GM19023 (cell line): ENCODE data around the gene CDHR3.
A peak's percentile ranks its signal among the peaks of the same experiment; 100 is the strongest.

ENCODE experiments used
- ATAC-seq: cut with Tn5 transposase; IDR thresholded peaks from one replicate; pipeline ENCODE4 v1.9.1; 2021; ENCODE audit warnings: mild to moderate bottlenecking, moderate library complexity; ENCODE audit not compliant: unreplicated experiment

The CDHR3 gene

DNA sequence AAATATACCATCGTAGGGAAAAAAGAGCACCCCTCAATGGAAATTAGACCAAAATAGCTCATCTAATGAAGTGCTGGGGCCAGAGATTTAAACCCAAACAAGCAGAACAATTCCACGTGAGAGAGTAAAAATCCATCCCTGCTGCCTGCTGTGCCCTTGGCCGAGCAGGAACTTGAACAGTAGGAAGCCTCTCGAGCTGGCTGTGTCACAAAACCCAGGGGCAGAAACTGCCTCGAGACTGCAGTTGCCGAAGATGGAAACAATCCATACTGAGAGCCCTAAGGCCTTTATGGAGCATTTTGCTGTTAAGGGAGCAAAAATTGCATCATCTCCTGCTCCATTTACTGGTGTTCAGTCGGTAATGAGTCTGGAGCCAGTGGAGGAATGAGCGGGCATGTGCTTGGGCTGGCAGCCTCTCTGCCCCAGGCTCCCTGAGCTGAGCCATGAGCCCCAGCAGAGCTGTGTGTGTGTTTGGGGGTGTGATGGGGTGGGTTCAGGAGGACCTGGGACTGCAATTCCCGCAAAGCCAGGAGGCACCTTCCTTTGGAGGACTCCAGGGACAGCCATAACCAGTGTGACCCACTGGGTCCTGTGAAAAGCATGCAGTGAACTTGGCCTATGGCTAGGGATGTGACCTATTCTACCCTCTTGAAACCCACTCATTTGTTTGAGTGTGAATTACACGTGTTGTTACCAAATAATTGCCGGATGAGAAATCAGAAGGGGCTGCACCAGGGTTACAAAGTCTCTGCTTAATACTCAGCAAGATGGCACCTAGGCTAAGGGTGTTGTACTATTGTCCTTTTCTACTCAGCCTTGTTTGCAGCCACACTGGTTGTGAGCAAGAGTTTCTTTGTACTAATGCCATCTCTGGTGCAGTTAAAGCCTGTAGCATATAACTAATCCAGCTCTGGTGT is 58.3 kb downstream of the CDHR3 start:
- ATAC-seq, result no peak

DNA sequence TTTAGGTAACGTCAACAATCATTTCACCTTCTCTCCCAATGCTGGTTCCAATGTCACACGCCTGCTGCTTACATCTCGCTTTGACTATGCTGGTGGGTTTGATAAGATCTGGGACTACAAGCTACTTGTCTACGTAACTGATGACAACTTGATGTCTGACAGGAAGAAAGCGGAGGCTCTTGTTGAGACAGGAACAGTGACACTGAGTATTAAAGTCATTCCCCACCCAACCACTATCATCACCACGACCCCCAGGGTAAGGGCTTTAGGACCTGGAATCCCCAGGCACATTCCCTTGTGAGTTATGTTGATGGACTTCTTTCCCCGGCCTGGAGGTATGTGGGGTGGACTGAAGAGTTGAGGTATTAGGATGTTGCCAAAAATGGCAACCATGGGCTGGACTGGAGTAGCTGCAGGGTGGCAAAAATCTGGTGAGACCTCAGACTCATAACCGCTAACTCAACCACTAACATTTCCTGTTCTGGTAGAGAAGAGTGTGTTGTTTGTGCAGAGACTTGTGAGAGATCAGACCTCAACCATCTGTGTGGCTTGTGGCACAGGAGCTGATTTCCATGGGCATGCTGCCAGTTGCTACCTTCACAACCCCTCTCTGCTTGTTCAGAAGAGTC is 59.2 kb downstream of the CDHR3 start:
- ATAC-seq, result no peak

DNA sequence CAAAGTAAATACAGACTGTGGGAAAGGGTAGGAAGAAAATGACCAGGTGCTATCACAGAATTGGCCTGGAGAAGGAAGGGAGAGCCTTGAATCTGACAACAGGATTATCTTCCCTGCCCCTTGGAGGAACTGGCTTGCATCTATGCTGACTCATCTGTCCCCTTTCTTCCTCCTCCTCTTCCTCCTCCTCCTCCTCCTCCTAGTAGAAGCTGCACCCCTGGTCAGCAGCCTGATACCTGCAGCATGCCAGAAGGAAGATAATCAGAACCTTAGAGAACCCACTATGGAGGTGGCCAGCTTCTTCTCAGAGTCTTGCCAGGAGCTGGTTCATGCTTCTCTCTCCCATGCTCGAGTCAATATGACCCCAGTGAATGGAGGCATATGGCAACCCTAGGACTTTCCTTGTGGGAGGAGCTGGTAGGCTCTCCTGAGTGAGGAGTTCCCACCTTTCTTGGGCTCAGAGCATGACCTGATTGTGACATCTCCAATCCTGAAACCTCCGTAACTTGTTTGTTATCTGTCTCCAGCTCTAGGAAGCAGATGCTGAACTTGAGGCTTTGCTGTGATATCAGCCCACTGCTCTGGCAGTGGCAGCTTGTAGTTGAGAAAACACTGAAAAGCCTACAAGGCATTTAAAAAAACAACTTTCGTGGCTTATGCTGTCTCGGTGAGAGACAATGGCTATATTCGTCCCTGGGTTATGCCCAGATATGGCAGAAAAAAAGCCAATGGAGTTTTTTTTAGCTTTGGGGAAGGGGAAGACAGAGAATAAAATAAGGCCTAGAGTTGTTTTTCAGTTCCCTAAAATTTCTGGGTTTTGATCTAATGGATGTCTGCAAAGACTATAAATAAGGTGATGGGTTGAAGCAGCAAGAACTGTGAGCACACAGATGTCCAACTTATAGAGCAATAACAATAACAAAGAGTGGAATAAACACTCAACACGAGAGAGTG is 60.6 kb downstream of the CDHR3 start:
- no peak for ATAC-seq

DNA sequence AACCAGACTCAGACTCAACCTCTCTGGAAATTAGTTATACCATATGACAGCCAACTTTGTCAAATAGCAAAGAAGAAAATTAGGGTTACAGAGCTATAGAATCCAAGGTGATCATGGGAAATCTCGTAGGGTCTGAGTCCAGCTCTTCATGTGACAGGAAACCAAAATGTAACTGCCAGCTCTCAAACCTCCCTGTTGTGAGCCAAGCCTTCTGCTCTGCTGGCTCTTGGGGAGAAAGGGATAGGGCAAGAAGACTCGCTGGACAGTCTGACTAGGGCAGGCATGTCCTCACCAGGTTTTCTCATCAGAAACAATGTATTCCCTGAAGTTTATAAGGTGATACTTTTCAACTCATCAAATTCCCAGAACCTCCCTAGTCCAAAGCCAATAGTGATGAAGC is 63.0 kb downstream of the CDHR3 start:
- no peak for ATAC-seq

DNA sequence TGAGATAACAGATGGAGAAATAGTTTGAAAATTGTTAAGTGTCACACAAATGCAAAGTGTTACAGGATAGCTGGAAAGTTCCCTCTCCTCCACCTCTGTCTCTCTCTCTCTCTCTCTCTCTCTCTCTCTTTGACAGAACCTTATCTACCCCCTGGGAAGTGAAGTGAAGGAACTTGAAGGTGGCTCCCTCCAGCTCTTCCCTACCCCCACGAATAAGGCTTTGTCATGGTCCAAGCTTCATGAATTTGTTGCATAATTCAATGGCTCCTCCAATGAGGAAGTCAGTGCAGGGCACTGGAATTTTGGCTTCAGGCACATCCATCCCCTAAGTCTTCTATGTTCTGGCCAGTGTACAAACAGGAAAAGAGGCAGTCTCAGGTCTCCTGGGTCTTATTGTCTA is 66.4 kb downstream of the CDHR3 start:
- no peak for ATAC-seq

DNA sequence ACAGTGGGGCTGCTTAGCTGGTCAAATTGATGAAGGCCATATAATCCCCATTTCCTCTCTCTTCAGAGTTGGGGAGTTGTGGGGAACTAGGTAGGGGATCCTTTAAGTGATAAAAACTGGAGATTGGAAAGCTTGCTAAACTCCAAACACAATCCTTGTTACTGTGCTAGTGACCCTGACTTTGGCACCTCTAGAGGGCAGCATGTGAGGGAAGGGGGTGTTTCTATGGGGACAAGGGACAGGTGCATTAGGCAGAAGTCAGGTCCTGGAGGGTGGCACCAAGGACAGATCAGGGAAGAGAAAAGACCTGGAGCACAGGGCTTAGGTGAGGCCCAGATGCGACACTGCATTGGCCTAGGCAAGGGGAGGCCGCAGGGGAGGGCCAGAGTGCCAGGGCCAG is 66.9 kb downstream of the CDHR3 start:
- no peak for ATAC-seq

DNA sequence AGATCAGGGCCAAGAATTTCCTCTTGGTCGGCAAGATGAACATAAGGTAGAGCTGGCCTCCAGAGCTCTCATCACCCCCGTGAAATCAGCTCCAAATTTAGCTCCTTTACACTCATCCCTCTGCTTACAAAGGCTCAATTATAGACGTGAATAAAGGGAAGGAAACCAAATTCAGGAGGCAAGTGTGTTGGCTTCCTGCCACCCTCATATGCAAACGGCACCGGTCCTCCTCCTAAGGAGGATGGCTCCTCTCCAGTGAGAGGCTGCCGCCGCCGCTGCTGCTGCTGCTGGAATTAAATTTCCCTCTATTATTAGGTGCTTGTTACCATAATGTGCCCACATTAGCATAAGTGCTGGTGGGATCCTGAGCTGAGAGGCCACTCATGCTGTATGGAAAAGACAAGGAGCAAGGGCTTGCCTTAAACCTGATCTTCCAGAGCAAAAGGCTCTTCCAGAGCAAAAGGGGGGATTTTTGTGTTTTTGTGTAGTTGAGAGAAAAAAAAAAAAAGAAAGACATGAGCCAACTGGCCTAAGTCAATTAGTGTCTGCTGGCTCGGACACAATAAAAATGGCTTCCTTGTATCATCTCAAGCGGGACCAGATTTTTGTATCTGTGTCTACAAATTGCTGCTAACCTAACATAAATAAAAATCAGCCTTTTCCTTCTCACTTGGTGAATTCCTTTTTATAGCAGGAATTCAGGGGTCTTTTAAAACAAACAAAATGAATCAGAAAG is 68.4 kb downstream of the CDHR3 start:
- no peak for ATAC-seq

DNA sequence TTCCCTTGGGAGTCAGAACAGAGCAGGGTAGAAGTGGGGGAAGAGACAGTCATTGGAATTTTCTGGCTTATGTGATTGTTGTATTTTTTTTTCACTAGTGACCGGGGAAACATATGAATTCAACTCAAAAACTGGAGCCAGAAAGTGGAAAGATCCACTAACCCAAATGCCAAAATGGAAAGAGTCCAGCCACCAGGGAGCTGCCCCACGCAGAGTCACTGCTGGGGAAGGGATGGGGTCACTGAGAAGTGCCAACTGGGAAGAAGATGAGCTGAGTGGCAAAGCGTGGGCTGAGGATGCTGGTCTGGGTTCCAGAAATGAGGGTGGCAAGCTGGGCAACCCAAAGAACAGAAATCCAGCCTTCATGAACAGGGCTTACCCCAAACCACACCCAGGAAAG is 69.2 kb downstream of the CDHR3 start:
- ATAC-seq, result no peak

DNA sequence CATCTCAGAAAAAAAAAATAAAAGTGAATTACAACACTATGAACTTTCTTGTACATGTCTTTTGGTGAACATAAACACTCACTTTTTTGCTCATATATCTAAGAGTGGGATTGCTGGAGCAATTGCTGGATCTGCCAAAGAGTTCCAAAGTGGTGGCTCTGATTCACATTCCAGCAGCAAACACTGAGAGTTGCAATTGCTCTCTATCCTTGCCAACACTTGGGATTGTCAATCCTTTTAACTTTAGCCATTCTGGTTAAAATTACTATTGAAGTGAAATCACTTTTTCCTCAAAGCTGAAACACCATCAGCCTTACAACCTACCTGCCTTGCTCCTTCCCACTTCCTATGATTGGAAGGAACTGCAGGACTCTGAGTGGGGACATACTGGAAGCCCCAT is 70.7 kb downstream of the CDHR3 start:
- ATAC-seq, result no peak

DNA sequence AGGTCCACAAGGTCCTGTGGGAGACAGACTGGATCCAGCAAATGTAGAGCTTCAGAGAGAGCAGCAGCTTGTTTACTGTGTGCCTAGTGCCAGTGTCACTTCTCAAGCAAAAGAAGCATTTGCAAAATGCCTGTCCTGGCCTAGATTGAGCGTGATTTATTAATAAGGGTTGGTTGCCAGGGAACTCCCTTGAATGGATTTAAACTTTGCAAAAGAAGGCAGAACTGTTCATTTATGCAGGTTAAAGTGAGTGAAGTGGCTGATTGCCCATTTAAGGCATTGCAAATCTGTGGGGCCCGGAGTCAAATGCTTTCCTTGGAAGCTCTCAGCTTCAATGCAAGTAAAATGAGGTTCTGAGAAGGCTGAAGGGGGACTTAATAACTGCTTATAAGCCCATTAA is 71.3 kb downstream of the CDHR3 start:
- no peak for ATAC-seq

DNA sequence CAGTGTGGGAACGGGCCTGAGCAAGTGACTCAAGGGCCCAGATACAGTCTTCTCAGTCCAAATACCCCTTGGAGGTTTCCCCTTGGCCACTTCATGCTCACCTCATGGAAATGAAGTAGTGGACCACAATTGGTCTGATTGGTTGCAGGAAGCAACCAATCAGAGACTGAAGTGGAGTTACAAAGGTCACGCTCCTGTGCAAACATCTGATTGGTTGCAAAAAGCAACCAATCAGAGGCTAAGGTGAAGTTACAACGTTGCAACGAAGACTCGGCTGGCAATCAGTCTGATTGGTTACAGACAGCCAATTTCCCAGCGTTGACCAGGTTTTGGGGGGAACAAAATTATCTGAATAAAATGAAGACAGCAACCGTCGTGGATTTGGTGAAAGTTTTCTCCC is 72.5 kb downstream of the CDHR3 start:
- ATAC-seq, result no peak

DNA sequence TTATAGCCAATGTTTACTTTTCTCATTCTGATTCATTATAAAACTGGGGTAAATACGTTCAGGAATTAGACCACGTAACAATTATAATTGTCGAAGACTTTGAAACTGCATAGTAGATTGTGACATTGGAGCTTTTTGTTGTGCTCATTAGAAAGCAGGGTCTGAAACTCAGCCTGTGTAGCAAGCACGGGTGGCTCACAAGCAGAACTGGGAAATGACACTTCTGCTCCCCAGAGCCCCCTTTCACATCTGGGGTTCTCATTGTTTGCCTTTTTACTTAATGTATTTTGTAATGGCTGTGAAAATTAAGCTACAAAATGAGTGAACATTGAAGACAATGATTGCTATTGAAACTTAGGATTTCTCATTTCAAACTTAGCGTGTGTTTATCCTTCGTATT is 72.9 kb downstream of the CDHR3 start:
- ATAC-seq, result no peak

DNA sequence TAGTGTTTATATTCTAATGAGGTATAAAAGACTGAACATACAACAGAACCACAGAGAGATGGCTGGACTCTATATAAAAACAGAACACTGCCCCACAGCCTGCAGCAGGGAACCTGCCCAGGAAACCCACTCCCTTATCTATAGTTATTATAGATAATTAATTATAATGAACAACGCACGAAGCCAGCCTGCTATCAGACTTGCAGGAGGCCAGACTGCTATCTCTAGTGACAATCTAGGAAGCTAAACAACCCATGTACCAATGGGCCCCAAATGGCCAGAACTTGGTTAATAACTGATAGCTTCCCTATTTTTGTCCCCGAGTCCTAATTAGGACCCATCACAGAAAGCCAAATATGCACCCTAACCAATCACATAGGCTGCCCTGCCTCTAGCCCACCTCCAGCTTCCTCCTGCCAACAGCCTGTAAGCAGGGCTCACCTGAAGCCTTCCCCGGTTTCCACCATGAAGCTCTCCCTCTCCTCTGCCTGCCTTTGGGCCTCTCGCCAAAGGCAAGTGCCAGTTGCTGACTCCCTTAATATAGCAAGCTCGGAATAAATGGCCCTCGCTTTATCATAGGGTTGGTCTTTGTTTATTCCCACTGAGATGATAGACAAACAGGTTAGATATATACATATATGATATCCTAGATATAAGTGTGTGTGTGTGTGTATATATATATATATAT is 74.6 kb downstream of the CDHR3 start:
- ATAC-seq, result no peak

DNA sequence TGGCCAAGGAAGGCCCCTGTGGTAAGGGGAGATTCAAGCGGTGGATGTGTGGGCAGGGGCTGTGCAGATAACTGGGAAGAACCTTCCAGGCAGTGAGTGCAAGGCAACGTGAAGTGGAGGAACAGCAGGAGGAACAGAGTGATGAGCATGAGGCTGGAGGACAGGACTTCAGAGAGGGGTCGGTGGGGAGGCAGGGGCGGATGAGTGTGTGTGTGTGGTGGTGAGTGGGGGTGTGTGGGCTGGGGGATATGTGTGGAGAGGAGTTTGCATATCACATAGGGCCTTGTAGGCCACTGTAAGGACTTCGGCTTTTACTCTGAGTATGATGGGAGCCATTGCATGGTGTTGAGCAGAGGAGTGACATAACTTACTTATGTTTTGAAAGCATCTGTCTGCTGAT is 75.2 kb downstream of the CDHR3 start:
- no peak for ATAC-seq

DNA sequence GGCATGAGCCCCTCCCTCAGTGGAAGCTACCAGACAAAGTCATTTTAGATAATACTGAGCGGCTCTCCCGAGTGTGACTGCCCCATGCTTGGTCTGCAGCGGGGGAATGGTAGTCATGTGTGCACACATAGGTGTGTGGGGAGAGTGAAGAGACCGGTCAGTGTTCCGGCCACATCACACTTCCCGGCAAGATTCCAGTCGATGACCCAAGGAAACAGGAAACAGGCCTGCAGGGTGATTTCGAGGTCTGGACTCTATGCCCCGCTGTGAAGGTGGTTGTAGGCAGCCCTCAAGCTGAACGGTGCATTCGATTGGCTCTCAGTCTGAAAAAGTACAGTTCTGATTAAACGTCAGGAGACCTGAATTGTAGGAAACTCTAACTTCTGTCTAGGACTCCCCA is 75.9 kb downstream of the CDHR3 start:
- ATAC-seq, result no peak

DNA sequence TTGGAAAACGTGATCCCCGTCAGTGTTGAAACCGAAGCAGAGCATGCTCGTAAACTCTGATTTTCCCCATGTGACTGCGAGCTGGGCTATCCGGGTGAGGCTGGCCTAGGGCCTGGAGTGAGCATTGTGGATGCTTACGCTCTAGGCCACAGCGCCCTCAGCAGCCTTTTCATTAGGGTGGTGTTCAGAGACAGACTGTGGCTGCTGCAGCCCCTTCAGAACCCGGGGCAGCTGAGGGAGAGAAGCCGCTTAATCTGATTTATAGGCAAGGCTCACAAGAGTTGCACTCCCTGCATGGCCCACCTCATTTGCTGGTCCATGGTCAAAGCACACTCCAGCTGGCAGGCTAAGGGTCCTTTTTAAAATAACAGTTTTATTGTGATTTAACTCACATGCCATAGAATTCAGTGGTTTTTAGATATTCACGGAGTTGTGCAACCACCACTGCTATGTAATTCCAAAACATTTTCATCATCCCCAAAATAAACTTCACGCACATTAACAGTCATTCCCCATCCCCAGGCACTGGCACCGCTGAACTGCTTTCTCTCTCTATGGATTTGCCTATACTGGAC is 76.5 kb downstream of the CDHR3 start:
- ATAC-seq, result no peak

DNA sequence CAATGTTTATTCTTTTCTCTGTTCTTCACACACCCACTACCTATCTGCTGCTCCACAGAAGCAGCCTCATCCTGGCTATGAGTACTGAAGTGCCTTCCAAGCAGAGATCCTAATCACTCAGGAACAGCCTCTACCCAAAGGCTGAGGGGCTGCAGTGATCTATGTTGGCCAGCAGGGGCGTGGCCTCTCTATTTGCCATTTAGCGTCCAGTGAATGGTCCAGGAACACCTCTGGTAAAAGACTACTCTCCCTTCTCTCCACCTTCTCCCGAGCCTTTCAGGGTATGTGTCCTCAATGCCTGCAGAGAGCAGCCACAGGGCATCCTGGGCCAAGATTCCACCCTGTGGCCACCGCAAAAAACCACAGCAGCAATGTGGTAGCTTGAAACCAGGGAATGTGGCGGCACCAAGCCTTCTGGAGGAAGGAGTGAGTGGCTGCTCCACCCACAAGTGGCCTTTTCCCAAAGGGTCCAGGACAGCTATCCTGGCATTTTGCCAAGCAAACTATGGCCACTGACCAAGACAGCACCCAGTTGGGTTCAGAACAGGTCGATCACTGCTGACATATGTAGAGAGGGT is 78.2 kb downstream of the CDHR3 start:
- ATAC-seq, result peak; percentile 44

DNA sequence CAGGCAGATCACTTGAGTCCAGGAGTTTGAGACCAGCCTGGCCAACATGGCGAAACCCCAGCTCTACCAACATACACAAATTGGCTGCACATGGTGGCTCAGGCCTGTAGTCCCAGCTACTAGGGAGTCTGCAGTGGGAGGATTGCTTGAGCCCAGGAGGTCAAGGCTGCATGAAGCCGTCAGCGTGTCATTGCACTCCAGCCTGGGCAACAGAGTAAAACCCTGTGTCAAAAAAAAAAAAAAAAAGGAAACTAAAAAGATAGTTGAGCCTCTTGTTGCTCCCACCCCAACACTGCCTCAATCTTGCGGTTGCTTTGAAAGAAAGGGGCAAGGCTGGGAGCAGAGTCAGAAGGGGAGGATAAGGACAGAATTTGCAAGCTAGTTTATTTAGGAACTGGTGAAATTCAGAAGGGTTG is 79.1 kb downstream of the CDHR3 start:
- no peak for ATAC-seq

DNA sequence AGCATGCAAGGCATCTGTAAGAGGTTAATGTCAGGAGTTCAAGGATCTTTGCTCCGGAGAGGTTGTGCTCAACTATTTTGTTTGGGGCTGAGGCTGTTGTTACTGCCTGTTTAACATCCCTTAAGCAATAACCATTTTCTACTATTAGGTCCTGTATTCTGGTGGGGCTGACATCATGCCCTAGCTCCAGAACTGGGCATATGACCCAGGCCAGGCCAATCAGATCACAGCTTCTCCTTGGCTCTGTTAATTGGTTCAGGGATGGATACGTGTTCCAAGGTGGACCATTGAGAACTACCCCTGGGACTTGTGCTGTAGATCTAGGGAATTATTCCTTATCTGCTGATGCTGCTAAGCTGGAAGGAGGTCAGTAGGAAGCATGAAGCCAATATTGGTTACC is 82.1 kb downstream of the CDHR3 start:
- ATAC-seq, result no peak
